ENCODE measurements around the gene KRTAP4-9.

DNA sequence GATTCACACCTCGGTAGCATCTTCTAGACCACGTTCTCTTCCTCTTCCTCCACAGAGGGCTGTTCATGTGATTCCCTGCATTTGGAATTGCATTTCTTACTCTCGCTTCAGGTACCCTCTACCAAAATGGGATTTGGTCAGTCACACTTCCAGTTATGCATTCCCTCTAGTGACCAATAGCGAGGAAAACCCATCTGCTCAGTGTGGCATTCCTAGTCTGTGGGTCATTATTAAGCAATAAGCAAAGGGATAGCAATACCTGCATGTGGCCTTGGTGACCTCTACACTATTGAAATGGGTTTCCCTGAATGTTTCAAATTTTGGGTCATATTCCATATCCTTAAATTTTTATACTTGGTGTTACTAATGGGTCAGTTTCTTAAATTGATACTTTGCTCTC is 44.8 kb downstream of the KRTAP4-9 start:
- TF ChIP-seq SMC3 (conservative IDR thresholded peaks at IDR 0.05; ENCODE audit: insufficient read depth, low read depth, low read length) (no peak), NFXL1 (CRISPR knock-in tag; IDR thresholded peaks at IDR 0.05) (no peak), CTCF (IDR thresholded peaks at IDR 0.05 in 2 of 3, conservative IDR thresholded peaks at IDR 0.05 in 1 of 3; ENCODE audit: insufficient read depth in 2 of 3, low read depth in 1 of 3, low read length in 3 of 3) (no peak), TCF7L2 (IDR thresholded peaks at IDR 0.05; ENCODE audit: low read depth, low read length) (no peak)
